HL-60/S4 treated with phorbol 12-myristate 13-acetate at 8.2 ng/mL for 4 days and 3 days (cell line): ENCODE measurements around the gene SETD1A.

Experiments
- in situ Hi-C: fragments of 300-500 bp; cut with MboI; formaldehyde crosslinking; loops from 2 replicates; pipeline ENCODE4 v1.15.0; 2022; ENCODE audit warnings: low sequenced_read_pairs

The SETD1A gene

DNA sequence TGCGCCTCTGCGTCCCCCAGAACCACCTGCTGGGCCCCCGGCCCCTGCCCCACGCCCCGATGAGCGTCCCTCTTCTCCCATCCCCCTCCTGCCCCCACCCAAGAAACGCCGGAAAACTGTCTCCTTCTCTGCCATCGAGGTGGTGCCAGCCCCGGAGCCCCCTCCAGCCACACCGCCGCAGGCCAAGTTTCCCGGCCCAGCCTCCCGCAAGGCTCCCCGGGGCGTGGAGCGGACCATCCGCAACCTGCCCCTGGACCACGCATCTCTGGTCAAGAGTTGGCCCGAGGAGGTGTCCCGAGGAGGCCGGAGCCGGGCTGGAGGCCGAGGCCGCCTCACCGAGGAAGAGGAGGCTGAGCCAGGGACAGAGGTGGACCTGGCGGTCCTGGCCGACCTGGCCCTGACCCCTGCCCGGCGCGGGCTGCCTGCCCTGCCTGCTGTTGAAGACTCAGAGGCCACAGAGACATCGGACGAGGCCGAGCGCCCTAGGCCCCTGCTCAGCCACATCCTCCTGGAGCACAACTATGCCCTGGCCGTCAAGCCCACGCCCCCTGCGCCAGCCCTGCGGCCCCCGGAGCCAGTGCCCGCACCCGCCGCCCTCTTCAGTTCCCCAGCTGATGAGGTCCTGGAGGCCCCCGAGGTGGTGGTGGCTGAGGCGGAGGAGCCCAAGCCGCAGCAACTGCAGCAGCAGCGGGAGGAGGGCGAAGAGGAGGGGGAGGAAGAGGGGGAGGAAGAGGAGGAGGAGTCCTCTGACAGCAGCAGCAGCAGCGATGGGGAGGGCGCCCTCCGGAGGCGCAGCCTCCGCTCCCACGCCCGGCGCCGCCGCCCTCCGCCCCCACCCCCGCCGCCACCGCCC, 21.8 kb downstream of the SETD1A start:
- in situ Hi-C loops = loop anchor here (25.0 kb wide), 1 partner anchor 483 kb away; the partner anchor contains the start of genes ARMC5 and TGFB1I1

GRCh38 chr16:30980023-30980371, 22.4 kb downstream of the SETD1A start:
- in situ Hi-C loops = loop anchor here (25.0 kb wide), 1 partner anchor 482 kb away; the partner anchor contains the start of genes ARMC5 and TGFB1I1

GRCh38 chr16:30980434-30980833, 22.9 kb downstream of the SETD1A start:
- in situ Hi-C loops = loop anchor here (25.0 kb wide), 1 partner anchor 482 kb away; the partner anchor contains the start of genes ARMC5 and TGFB1I1

GRCh38 chr16:30980959-30981358, 23.4 kb downstream of the SETD1A start:
- in situ Hi-C loops = loop anchor here (25.0 kb wide), 1 partner anchor 481 kb away; the partner anchor contains the start of genes ARMC5 and TGFB1I1

GRCh38 chr16:30982548-30983288, 25.2 kb downstream of the SETD1A start:
- in situ Hi-C loops = loop anchor here (25.0 kb wide), 1 partner anchor 480 kb away; the partner anchor contains the start of genes ARMC5 and TGFB1I1

DNA sequence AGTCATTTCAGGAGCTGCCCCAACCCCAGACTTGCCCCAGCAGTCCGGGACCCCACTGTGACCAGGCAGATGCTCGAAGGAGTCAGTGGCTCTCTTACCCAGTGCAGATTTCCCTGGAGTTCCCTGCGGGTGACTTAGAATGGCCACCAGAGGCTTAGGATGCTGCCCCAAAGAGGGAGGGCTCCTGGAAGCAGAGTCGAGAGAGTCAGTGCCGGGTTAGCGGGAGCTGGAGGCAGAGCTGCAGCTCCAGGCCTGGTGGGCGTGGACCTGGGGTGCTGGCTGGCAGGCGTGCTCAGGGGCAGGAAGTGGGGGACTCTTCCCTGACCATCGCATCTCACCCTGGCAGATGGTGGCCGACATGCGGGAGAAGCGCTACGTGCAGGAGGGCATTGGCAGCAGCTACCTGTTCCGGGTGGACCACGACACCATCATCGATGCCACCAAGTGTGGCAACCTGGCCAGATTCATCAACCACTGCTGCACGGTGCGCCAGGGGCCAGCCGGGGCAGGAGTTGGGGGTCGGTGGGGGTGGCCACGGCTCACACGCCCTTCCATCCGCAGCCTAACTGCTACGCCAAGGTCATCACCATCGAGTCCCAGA, 25.8 kb downstream of the SETD1A start:
- in situ Hi-C loops = loop anchor here (25.0 kb wide), 1 partner anchor 479 kb away; the partner anchor contains the start of genes ARMC5 and TGFB1I1

DNA sequence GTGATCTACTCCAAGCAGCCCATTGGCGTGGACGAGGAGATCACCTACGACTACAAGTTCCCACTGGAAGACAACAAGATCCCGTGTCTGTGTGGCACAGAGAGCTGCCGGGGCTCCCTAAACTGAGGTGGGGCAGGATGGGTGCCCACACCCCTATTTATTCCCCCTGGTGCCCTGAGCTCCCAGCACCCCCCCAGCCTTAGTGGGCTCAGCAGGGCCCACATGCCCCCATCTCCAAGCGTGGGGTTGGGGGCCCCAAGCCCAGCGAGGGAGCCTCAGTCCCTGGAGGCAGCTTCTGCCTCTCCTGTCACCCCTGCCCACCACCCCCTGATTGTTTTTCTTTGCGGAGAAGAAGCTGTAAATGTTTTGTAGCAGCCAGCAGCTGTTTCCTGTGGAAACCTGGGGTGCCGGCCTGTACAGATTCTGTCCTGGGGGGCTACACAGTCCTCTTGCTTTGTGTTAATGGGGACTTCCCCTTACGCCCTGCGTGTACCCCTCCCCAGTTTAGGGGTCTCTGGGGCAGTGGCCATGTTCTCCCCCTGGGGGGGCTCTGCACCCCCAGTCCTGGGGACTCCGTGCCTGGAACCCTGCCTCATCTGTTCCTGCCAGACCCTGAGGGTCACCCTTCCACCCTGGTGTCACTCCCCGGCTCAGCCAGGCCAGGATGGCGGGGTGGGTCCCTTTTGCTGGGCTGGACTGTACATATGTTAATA, 26.5 kb downstream of the SETD1A start:
- in situ Hi-C loops = loop anchor here (25.0 kb wide), 1 partner anchor 478 kb away; the partner anchor contains the start of genes ARMC5 and TGFB1I1

- in situ Hi-C loops = loop anchor here (25.0 kb wide), 1 partner anchor 477 kb away; the partner anchor contains the start of genes ARMC5 and TGFB1I1
Measured at GRCh38 chr16:30984669-30985400, 27.3 kb downstream of the SETD1A start, which contains the start of gene HSD3B7. Gene HSD3B7 (plus strand): TSS chr16:30985207. CDS start chr16:30985659, 452 bp downstream.

DNA sequence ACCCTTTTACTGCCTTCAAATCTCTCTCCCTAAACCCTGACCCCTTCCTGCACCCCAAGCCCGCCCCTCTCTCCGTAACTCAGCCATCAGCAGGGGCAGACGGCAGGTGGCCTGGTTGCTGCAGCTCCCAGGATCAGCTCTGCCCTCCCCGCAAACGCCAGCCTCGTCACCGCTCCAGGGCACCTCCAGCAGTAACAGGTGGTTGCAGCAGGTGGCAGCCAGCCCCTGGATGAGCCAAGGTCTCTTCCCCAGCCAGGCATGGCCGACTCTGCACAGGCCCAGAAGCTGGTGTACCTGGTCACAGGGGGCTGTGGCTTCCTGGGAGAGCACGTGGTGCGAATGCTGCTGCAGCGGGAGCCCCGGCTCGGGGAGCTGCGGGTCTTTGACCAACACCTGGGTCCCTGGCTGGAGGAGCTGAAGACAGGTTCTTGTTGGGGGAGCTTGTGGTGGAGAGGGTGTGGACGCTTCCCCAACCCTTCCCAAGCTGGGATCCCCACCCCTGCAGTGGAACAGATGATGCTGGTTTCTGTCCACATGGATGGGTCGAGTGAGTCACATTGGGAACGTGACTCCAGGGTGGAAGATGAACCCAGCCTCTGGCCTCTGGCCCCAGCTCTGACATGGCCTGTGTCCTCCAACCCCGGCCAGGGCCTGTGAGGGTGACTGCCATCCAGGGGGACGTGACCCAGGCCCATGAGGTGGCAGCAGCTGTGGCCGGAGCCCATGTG, 28.0 kb downstream of the SETD1A start:
- in situ Hi-C loops = loop anchor here (25.0 kb wide), 1 partner anchor 477 kb away; the partner anchor contains the start of genes ARMC5 and TGFB1I1

DNA sequence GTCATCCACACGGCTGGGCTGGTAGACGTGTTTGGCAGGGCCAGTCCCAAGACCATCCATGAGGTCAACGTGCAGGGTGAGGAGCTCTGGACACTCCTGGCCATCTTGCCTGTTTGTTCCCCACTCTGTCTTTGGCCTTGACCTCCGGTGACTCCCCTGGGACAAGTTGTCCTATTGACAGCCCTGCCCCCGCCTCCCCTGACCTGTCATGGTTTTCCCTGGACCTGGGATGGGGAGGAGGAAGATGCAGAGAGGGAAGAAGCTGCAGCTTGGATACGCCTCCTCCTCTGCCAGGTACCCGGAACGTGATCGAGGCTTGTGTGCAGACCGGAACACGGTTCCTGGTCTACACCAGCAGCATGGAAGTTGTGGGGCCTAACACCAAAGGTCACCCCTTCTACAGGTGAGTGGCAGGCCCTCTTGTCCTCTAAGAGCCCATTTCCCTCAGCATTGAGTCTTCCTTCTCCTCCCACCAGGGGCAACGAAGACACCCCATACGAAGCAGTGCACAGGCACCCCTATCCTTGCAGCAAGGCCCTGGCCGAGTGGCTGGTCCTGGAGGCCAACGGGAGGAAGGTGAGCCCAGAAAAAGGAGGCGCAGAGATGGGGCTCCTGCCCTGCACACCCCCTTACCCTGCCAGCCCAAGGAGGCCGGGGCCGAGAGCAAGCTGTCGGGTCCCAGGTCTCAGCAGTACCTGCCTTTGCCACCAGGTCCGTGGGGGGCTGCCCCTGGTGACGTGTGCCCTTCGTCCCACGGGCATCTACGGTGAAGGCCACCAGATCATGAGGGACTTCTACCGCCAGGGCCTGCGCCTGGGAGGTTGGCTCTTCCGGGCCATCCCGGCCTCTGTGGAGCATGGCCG, 28.8 kb downstream of the SETD1A start:
- in situ Hi-C loops = loop anchor here (25.0 kb wide), 1 partner anchor 476 kb away; the partner anchor contains the start of genes ARMC5 and TGFB1I1

- in situ Hi-C loops = loop anchor here (25.0 kb wide), 1 partner anchor 475 kb away; the partner anchor contains the start of genes ARMC5 and TGFB1I1
Measured at GRCh38 chr16:30987581-30988190, 30.1 kb downstream of the SETD1A start.

- in situ Hi-C loops = loop anchor here (25.0 kb wide), 1 partner anchor 473 kb away; the partner anchor contains the start of genes ARMC5 and TGFB1I1
Measured at GRCh38 chr16:30989469-30990047, 32.0 kb downstream of the SETD1A start.

- in situ Hi-C loops = loop anchor here (25.0 kb wide), 1 partner anchor 472 kb away; the partner anchor contains the start of genes ARMC5 and TGFB1I1
Measured at GRCh38 chr16:30990105-30990504, 32.6 kb downstream of the SETD1A start.

DNA sequence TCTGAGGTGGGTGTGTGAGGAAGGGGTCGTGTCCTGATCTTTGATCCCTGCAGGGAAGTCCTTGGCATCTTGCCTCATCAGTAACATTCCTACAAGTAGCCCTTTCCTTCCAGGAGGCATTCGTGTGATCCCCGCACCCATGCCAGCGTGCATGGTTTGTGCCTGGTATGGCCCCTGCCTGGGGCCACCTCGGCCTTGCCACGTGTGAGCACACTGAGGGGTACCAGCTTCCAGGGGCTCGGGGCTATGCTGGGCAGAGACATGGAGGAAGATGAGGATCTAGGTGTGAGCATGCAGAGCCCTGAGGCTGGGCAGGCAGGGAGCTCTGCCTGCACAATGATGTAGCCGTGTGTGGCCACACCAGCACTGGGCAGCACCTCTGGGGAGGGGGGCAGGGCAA, 33.5 kb downstream of the SETD1A start:
- in situ Hi-C loops = loop anchor here (25.0 kb wide), 1 partner anchor 471 kb away; the partner anchor contains the start of genes ARMC5 and TGFB1I1

DNA sequence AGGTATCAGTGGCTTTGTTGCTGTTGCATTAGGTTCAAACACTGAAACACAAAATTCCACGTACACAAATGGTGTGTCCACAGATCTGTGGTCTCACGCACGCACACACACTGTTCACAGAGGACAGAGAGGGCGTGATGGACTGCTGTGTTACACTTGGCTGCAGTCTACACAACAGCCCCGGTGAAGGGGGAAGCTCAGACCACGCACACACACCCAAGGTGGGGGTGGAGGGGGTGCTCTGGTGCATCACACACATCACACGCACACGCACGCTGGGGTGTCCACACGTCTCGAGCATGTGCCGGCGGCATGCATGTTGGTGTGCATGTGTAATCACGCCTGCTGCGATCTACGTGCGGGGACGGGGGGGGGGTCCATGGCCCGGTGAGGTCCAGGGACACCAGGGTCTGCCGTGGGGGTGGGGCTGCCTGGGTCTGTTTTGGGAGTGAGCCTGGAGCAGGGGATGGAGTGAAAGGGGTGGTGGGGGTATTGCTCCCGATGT, 34.8 kb downstream of the SETD1A start:
- in situ Hi-C loops = loop anchor here (25.0 kb wide), 1 partner anchor 470 kb away; the partner anchor contains the start of genes ARMC5 and TGFB1I1
